Activated naive CD8-positive, alpha-beta T cell treated with anti-CD3 and anti-CD28 coated beads for 36 hours (primary cell): ENCODE data around the gene LRCH4. TPM values are rescaled to one million over a fixed set of nuclear protein-coding genes. Genes with fewer than 3 reads are reported as not detected.
A peak's percentile ranks its signal among the peaks of the same experiment; 100 is the strongest.

Experiments used
- DNase-seq: peaks from one replicate; pipeline ENCODE4 v3.0.0; 2021
- H3K27ac Mint-ChIP-seq: one replicate; pipeline ENCODE4 v1.8.0; 2022; ENCODE audit warnings: mild to moderate bottlenecking, moderate library complexity, mixed read lengths
- H3K27me3 Mint-ChIP-seq: one replicate; pipeline ENCODE4 v1.8.0; 2022; ENCODE audit warnings: mild to moderate bottlenecking, mixed read lengths
- H3K36me3 Mint-ChIP-seq: one replicate; pipeline ENCODE4 v1.8.0; 2021; ENCODE audit warnings: mild to moderate bottlenecking, mixed read lengths
- H3K4me1 Mint-ChIP-seq: one replicate; pipeline ENCODE4 v1.8.0; 2021; ENCODE audit warnings: mixed read lengths
- H3K4me3 Mint-ChIP-seq: one replicate; pipeline ENCODE4 v1.8.0; 2022; ENCODE audit warnings: mild to moderate bottlenecking, moderate library complexity, mixed read lengths
- H3K9me3 Mint-ChIP-seq: one replicate; pipeline ENCODE4 v1.8.0; 2022; ENCODE audit warnings: mixed read lengths
- total RNA-seq, 2 experiments: library from RNA; stranded (reverse); gene quantifications; one replicate each; pipeline ENCODE4 v1.2.3, GENCODE V29; 2021

LRCH4 gene
- total RNA-seq, 2 experiments from 2014 or later = 65.6 to 68.1 TPM

GRCh38 chr7:100612730-100613390 is 26.9 kb upstream of the LRCH4 start:
- Mint-ChIP-seq H3K9me3 (no peaks in the 10 kb centered on the region), H3K4me3 (peak overlapping the region; percentile 97), H3K4me1 (peaks cover 10% of the 10 kb centered on the region), H3K27ac (no peak overlapping the region), H3K36me3 (no peaks in the 10 kb centered on the region), H3K27me3 (no peaks in the 10 kb centered on the region)
- no peak for DNase-seq

GRCh38 chr7:100611983-100612729 is 26.2 kb upstream of the LRCH4 start, which contains the start of gene MOSPD3:
MOSPD3 (plus strand) TSS chr7:100612540; CDS start chr7:100612792, 252 bp downstream.
- peak within 1 kb of the TSS; percentile 99 for H3K27ac Mint-ChIP-seq
- H3K4me1 Mint-ChIP-seq = peaks cover 10% of the 10 kb centered on the region
- H3K27me3 Mint-ChIP-seq = no peaks in the 10 kb centered on the region
- H3K4me3 Mint-ChIP-seq = peak within 1 kb of the TSS; percentile 97
- H3K36me3 Mint-ChIP-seq = no peaks in the 10 kb centered on the region
- H3K9me3 Mint-ChIP-seq = no peaks in the 10 kb centered on the region
- DNase-seq = peak; percentile 99

- peaks cover 18% of the 10 kb centered on the region for H3K4me1 Mint-ChIP-seq
- H3K36me3 Mint-ChIP-seq = no peaks in the 10 kb centered on the region
- H3K27ac Mint-ChIP-seq = no peak overlapping the region
- H3K4me3 Mint-ChIP-seq = no peak overlapping the region
- no peaks in the 10 kb centered on the region for H3K9me3 Mint-ChIP-seq
- DNase-seq = no peak
- no peaks in the 10 kb centered on the region for H3K27me3 Mint-ChIP-seq
These were observed 24.0 kb upstream of the LRCH4 start for GRCh38 chr7:100609958-100610357.

GRCh38 chr7:100607111-100607510 is 21.2 kb upstream of the LRCH4 start:
- no peak overlapping the region for H3K27ac Mint-ChIP-seq
- no peaks in the 10 kb centered on the region for H3K27me3 Mint-ChIP-seq
- no peak for DNase-seq
- no peaks in the 10 kb centered on the region for H3K36me3 Mint-ChIP-seq
- peaks cover 15% of the 10 kb centered on the region for H3K4me1 Mint-ChIP-seq
- no peak overlapping the region for H3K4me3 Mint-ChIP-seq
- no peaks in the 10 kb centered on the region for H3K9me3 Mint-ChIP-seq

GRCh38 chr7:100606313-100606712 is 20.4 kb upstream of the LRCH4 start:
- no peak overlapping the region for H3K4me3 Mint-ChIP-seq
- no peak overlapping the region for H3K27ac Mint-ChIP-seq
- no peaks in the 10 kb centered on the region for H3K36me3 Mint-ChIP-seq

GRCh38 chr7:100604976-100605911 is 19.3 kb upstream of the LRCH4 start:
- Mint-ChIP-seq H3K4me1 (peaks cover 13% of the 10 kb centered on the region), H3K9me3 (no peaks in the 10 kb centered on the region), H3K27me3 (no peaks in the 10 kb centered on the region), H3K4me3 (peak overlapping the region; percentile 79), H3K27ac (no peak overlapping the region), H3K36me3 (no peaks in the 10 kb centered on the region)
- DNase-seq = peak; percentile 56

More at GRCh38 chr7:100606313-100606712, 20.4 kb upstream of the LRCH4 start:
- Mint-ChIP-seq H3K4me1 (peaks cover 15% of the 10 kb centered on the region), H3K9me3 (no peaks in the 10 kb centered on the region), H3K27me3 (no peaks in the 10 kb centered on the region)
- no peak for DNase-seq

GRCh38 chr7:100604028-100604975 is 18.4 kb upstream of the LRCH4 start:
- Mint-ChIP-seq H3K27ac (peak overlapping the region; percentile 74), H3K4me3 (peak overlapping the region; percentile 79), H3K9me3 (no peaks in the 10 kb centered on the region), H3K4me1 (peaks cover 13% of the 10 kb centered on the region), H3K27me3 (no peaks in the 10 kb centered on the region), H3K36me3 (no peaks in the 10 kb centered on the region)
- DNase-seq = peak; percentile 82

GRCh38 chr7:100603726-100604027 is 17.7 kb upstream of the LRCH4 start:
- DNase-seq = no peak
- Mint-ChIP-seq H3K27ac (peak overlapping the region; percentile 74), H3K4me1 (peaks cover 13% of the 10 kb centered on the region), H3K36me3 (no peaks in the 10 kb centered on the region), H3K9me3 (no peaks in the 10 kb centered on the region), H3K4me3 (peak overlapping the region; percentile 79), H3K27me3 (no peaks in the 10 kb centered on the region)

- no peaks in the 10 kb centered on the region for H3K9me3 Mint-ChIP-seq
These were observed 17.2 kb upstream of the LRCH4 start for GRCh38 chr7:100602889-100603725.

GRCh38 chr7:100600730-100601038 is 14.8 kb upstream of the LRCH4 start:
- Mint-ChIP-seq H3K27ac (no peak overlapping the region), H3K36me3 (no peaks in the 10 kb centered on the region), H3K27me3 (no peaks in the 10 kb centered on the region), H3K4me3 (no peak overlapping the region), H3K4me1 (peaks cover 12% of the 10 kb centered on the region), H3K9me3 (no peaks in the 10 kb centered on the region)
- DNase-seq = no peak

More at GRCh38 chr7:100602889-100603725, 17.2 kb upstream of the LRCH4 start:
- no peak for DNase-seq
- H3K27ac Mint-ChIP-seq = no peak overlapping the region
- no peaks in the 10 kb centered on the region for H3K27me3 Mint-ChIP-seq
- peaks cover 13% of the 10 kb centered on the region for H3K4me1 Mint-ChIP-seq
- H3K4me3 Mint-ChIP-seq = peak overlapping the region; percentile 79
- no peaks in the 10 kb centered on the region for H3K36me3 Mint-ChIP-seq

- no peaks in the 10 kb centered on the region for H3K9me3 Mint-ChIP-seq
- H3K27ac Mint-ChIP-seq = no peak overlapping the region
- H3K27me3 Mint-ChIP-seq = no peaks in the 10 kb centered on the region
- H3K4me3 Mint-ChIP-seq = no peak overlapping the region
- DNase-seq = no peak
- H3K36me3 Mint-ChIP-seq = no peaks in the 10 kb centered on the region
- H3K4me1 Mint-ChIP-seq = peaks cover 8% of the 10 kb centered on the region
These were observed 14.2 kb upstream of the LRCH4 start for GRCh38 chr7:100599911-100600729.

- H3K27me3 Mint-ChIP-seq = no peaks in the 10 kb centered on the region
- no peaks in the 10 kb centered on the region for H3K9me3 Mint-ChIP-seq
- H3K36me3 Mint-ChIP-seq = no peaks in the 10 kb centered on the region
- no peak for DNase-seq
- H3K4me3 Mint-ChIP-seq = no peak overlapping the region
- H3K27ac Mint-ChIP-seq = no peak overlapping the region
- H3K4me1 Mint-ChIP-seq = peaks cover 3% of the 10 kb centered on the region
These were observed 12.5 kb upstream of the LRCH4 start for GRCh38 chr7:100598425-100598824.

- DNase-seq = no peak
- Mint-ChIP-seq H3K4me1 (peaks cover 3% of the 10 kb centered on the region), H3K4me3 (no peak overlapping the region), H3K27ac (no peak overlapping the region), H3K9me3 (no peaks in the 10 kb centered on the region), H3K27me3 (peaks cover 4% of the 10 kb centered on the region), H3K36me3 (no peaks in the 10 kb centered on the region)
These were observed 9.3 kb upstream of the LRCH4 start for GRCh38 chr7:100595188-100595587.
